Measurements from ENCODE around the gene ARMH1. TPM values are rescaled to one million over a fixed set of nuclear protein-coding genes. Genes with fewer than 3 reads are reported as not detected.
A peak's percentile ranks its signal among the peaks of the same experiment; 100 is the strongest.

Gene ARMH1
- total RNA-seq, 2 experiments from 2014 or later: 79.9 to 84.0 TPM

GRCh38 chr1:44670751-44671640 lies 3.5 kb upstream of the ARMH1 start:
- DNase-seq: no peak
- H3K9me3 ChIP-seq (ENCODE audit: control insufficient read depth in 1 of 2, insufficient read depth in 1 of 2, low read length in 2 of 2): no peaks in the 10 kb centered on the region
- Mint-ChIP-seq H3K4me3 (no peak overlapping the region), H3K27me3 (no peaks in the 10 kb centered on the region), H3K9me3 (no peaks in the 10 kb centered on the region), H3K36me3 (ENCODE audit: low read depth) (no peaks in the 10 kb centered on the region), H3K4me1 (ENCODE audit: low read depth) (peaks cover 29% of the 10 kb centered on the region), H3K27ac (no peak overlapping the region)
- no peak for ATAC-seq (ENCODE audit: poor library complexity)
- POLR2A ChIA-PET: no interaction called here
- intact Hi-C loops (cut with DNase I, micrococcal nuclease): loop anchor here in 1 of 2 experiments (5.0 to 10.0 kb wide), 5 partner anchors 104 to 1634 kb away; partner anchors contain the start of genes ERI3, LRRC41, RPS8 and SLC6A9
- H3K4me3 ChIP-seq (ENCODE audit: low read length): no peak overlapping the region
- CTCF ChIA-PET: no interaction called here
- H3K27me3 ChIP-seq (ENCODE audit: control insufficient read depth in 1 of 2, insufficient read depth in 2 of 2, low read length in 2 of 2): no peaks in the 10 kb centered on the region
- TF ChIP-seq CTCF (IDR thresholded peaks at IDR 0.05): no peak
- H3K36me3 ChIP-seq (ENCODE audit: insufficient read depth, low read length): no peaks in the 10 kb centered on the region
- no peak overlapping the region for H3K27ac ChIP-seq (ENCODE audit: low read depth in 1 of 2, low read length in 2 of 2)
- peaks cover 28% of the 10 kb centered on the region for H3K4me1 ChIP-seq (ENCODE audit: insufficient read depth, low read length)

GRCh38 chr1:44672254-44672955 lies 2.1 kb upstream of the ARMH1 start:
- intact Hi-C loops (cut with DNase I, micrococcal nuclease): loop anchor here in 1 of 2 experiments (5.0 to 10.0 kb wide), 5 partner anchors 102 to 1632 kb away; partner anchors contain the start of genes ERI3, LRRC41, RPS8 and SLC6A9
- ATAC-seq (ENCODE audit: poor library complexity): no peak
- H3K9me3 ChIP-seq (ENCODE audit: control insufficient read depth in 1 of 2, insufficient read depth in 1 of 2, low read length in 2 of 2): no peaks in the 10 kb centered on the region
- Mint-ChIP-seq H3K27ac (peak overlapping the region; percentile 17), H3K9me3 (no peaks in the 10 kb centered on the region), H3K36me3 (ENCODE audit: low read depth) (no peaks in the 10 kb centered on the region), H3K4me3 (peak overlapping the region; percentile 93), H3K4me1 (ENCODE audit: low read depth) (peaks cover 29% of the 10 kb centered on the region), H3K27me3 (no peaks in the 10 kb centered on the region)
- H3K27me3 ChIP-seq (ENCODE audit: control insufficient read depth in 1 of 2, insufficient read depth in 2 of 2, low read length in 2 of 2): no peaks in the 10 kb centered on the region
- no peak overlapping the region for H3K27ac ChIP-seq (ENCODE audit: low read depth in 1 of 2, low read length in 2 of 2)
- no peaks in the 10 kb centered on the region for H3K36me3 ChIP-seq (ENCODE audit: insufficient read depth, low read length)
- ChIA-PET CTCF (no interaction called here), POLR2A (no interaction called here)
- no peak for TF ChIP-seq CTCF (IDR thresholded peaks at IDR 0.05)
- DNase-seq: peak in 3 of 14 experiments; percentile 19 to 73 (median 68)
- peaks cover 31% of the 10 kb centered on the region for H3K4me1 ChIP-seq (ENCODE audit: insufficient read depth, low read length)
- H3K4me3 ChIP-seq (ENCODE audit: low read length): no peak overlapping the region

GRCh38 chr1:44672961-44673674 lies 1.4 kb upstream of the ARMH1 start:
- ChIA-PET POLR2A (interaction anchor here (0.8 to 1.9 kb wide), 8 partner anchors 9 to 533 kb away, joined by 3 to 28 read pairs (median 6); partner anchors contain the start of genes HECTD3, PLK3, RPS8 and UROD), CTCF (interaction anchor here (1.3 kb wide), 1 partner anchor 20 kb away, joined by 3 read pairs; no protein-coding TSS in a partner anchor)
- peak overlapping the region; percentile 93 for H3K4me3 Mint-ChIP-seq
- DNase-seq: no peak
- Histone ChIP-seq H3K4me3 (ENCODE audit: low read length) (peak overlapping the region; percentile 86), H3K4me1 (ENCODE audit: insufficient read depth, low read length) (peaks cover 31% of the 10 kb centered on the region), H3K36me3 (ENCODE audit: insufficient read depth, low read length) (no peaks in the 10 kb centered on the region), H3K27ac (ENCODE audit: low read depth in 1 of 2, low read length in 2 of 2) (no peak overlapping the region), H3K27me3 (ENCODE audit: control insufficient read depth in 1 of 2, insufficient read depth in 2 of 2, low read length in 2 of 2) (no peaks in the 10 kb centered on the region), H3K9me3 (ENCODE audit: control insufficient read depth in 1 of 2, insufficient read depth in 1 of 2, low read length in 2 of 2) (no peaks in the 10 kb centered on the region)
- no peak for TF ChIP-seq CTCF (IDR thresholded peaks at IDR 0.05)
- no peaks in the 10 kb centered on the region for H3K36me3 Mint-ChIP-seq (ENCODE audit: low read depth)
- H3K9me3 Mint-ChIP-seq: no peaks in the 10 kb centered on the region
- no peak for ATAC-seq (ENCODE audit: poor library complexity)
- intact Hi-C loops (cut with DNase I, micrococcal nuclease): loop anchor here in 1 of 2 experiments (1.0 to 10.0 kb wide), 6 partner anchors 42 to 1632 kb away; partner anchors contain the start of genes ERI3, LRRC41, RPS8 and SLC6A9
- no peaks in the 10 kb centered on the region for H3K27me3 Mint-ChIP-seq
- peak overlapping the region; percentile 84 for H3K27ac Mint-ChIP-seq
- H3K4me1 Mint-ChIP-seq (ENCODE audit: low read depth): peaks cover 29% of the 10 kb centered on the region
